ENCODE results near the gene LHPP. TPM values are rescaled to one million over a fixed set of nuclear protein-coding genes. Genes with fewer than 3 reads are reported as not detected.

LHPP gene
- total RNA-seq, 2 donors from 2014 or later, result 4.4 to 6.1 TPM

- Mint-ChIP-seq H3K9me3 (no peaks in the 10 kb centered on the region), H3K4me3 (no peak overlapping the region), H3K27me3 (no peaks in the 10 kb centered on the region), H3K27ac (no peak overlapping the region), H3K4me1 (ENCODE audit: low read depth in 2 of 2) (peaks cover 5 to 6% of the 10 kb centered on the region in 2 donors), H3K36me3 (no peaks in the 10 kb centered on the region)
- DNase-seq (ENCODE audit: low spot score), result peak; percentile 57
- no peak for ATAC-seq
Observed at GRCh38 chr10:124601431-124602120, 140.0 kb downstream of the LHPP start.

- Mint-ChIP-seq H3K36me3 (no peaks in the 10 kb centered on the region), H3K27me3 (no peaks in the 10 kb centered on the region), H3K27ac (no peak overlapping the region), H3K4me1 (ENCODE audit: low read depth in 2 of 2) (peaks cover 5 to 10% of the 10 kb centered on the region in 2 donors), H3K4me3 (no peak overlapping the region), H3K9me3 (no peaks in the 10 kb centered on the region)
- DNase-seq (ENCODE audit: low spot score) (peak; percentile 58), ATAC-seq (no peak)
Observed at GRCh38 chr10:124602121-124602561, 140.5 kb downstream of the LHPP start.

GRCh38 chr10:124602646-124603365 is 141.2 kb downstream of the LHPP start:
- ATAC-seq, result no peak
- DNase-seq (ENCODE audit: low spot score), result peak; percentile 31
- Mint-ChIP-seq H3K4me1 (ENCODE audit: low read depth in 2 of 2) (peaks cover 5 to 10% of the 10 kb centered on the region in 2 donors), H3K27ac (no peak overlapping the region), H3K4me3 (no peak overlapping the region), H3K36me3 (no peaks in the 10 kb centered on the region), H3K27me3 (no peaks in the 10 kb centered on the region), H3K9me3 (no peaks in the 10 kb centered on the region)

- H3K27ac Mint-ChIP-seq, result no peak overlapping the region
- no peaks in the 10 kb centered on the region for H3K36me3 Mint-ChIP-seq
- ATAC-seq, result no peak
- no peaks in the 10 kb centered on the region for H3K27me3 Mint-ChIP-seq
- no peak overlapping the region for H3K4me3 Mint-ChIP-seq
- peak; percentile 45 for DNase-seq (ENCODE audit: low spot score)
- peaks cover 3 to 7% of the 10 kb centered on the region in 2 donors for H3K4me1 Mint-ChIP-seq (ENCODE audit: low read depth in 2 of 2)
- H3K9me3 Mint-ChIP-seq, result no peaks in the 10 kb centered on the region
Observed at GRCh38 chr10:124603376-124604213, 142.0 kb downstream of the LHPP start.

GRCh38 chr10:124604214-124605000 is 142.8 kb downstream of the LHPP start:
- ATAC-seq, result peak in 1 of 2 donors; percentile 8
- Mint-ChIP-seq H3K4me3 (no peak overlapping the region), H3K9me3 (no peaks in the 10 kb centered on the region), H3K27me3 (no peaks in the 10 kb centered on the region), H3K36me3 (no peaks in the 10 kb centered on the region), H3K27ac (no peak overlapping the region), H3K4me1 (ENCODE audit: low read depth in 2 of 2) (peaks cover 0 to 4% of the 10 kb centered on the region in 2 donors)
- DNase-seq (ENCODE audit: low spot score), result peak; percentile 58

GRCh38 chr10:124605001-124605370 is 143.4 kb downstream of the LHPP start:
- peak; percentile 45 for DNase-seq (ENCODE audit: low spot score)
- no peak overlapping the region for H3K27ac Mint-ChIP-seq

GRCh38 chr10:124605481-124605855 is 143.8 kb downstream of the LHPP start:
- ATAC-seq (no peak), DNase-seq (ENCODE audit: low spot score) (no peak)
- Mint-ChIP-seq H3K9me3 (no peaks in the 10 kb centered on the region), H3K36me3 (no peaks in the 10 kb centered on the region), H3K27me3 (no peaks in the 10 kb centered on the region), H3K4me1 (ENCODE audit: low read depth in 2 of 2) (peaks cover 4 to 9% of the 10 kb centered on the region in 2 donors), H3K27ac (no peak overlapping the region), H3K4me3 (no peak overlapping the region)

More at GRCh38 chr10:124605001-124605370, 143.4 kb downstream of the LHPP start:
- no peak overlapping the region for H3K4me3 Mint-ChIP-seq
- H3K4me1 Mint-ChIP-seq (ENCODE audit: low read depth in 2 of 2), result peaks cover 3 to 9% of the 10 kb centered on the region in 2 donors
- H3K27me3 Mint-ChIP-seq, result no peaks in the 10 kb centered on the region
- H3K9me3 Mint-ChIP-seq, result no peaks in the 10 kb centered on the region
- H3K36me3 Mint-ChIP-seq, result no peaks in the 10 kb centered on the region
- no peak for ATAC-seq

GRCh38 chr10:124605856-124606812 is 144.5 kb downstream of the LHPP start:
- no peaks in the 10 kb centered on the region for H3K9me3 Mint-ChIP-seq
- H3K4me3 Mint-ChIP-seq, result no peak overlapping the region
- no peak overlapping the region for H3K27ac Mint-ChIP-seq
- DNase-seq (ENCODE audit: low spot score) (no peak), ATAC-seq (no peak)
- H3K27me3 Mint-ChIP-seq, result no peaks in the 10 kb centered on the region
- peaks cover 5 to 9% of the 10 kb centered on the region in 2 donors for H3K4me1 Mint-ChIP-seq (ENCODE audit: low read depth in 2 of 2)
- no peaks in the 10 kb centered on the region for H3K36me3 Mint-ChIP-seq

GRCh38 chr10:124606822-124607221 is 145.2 kb downstream of the LHPP start:
- H3K27me3 Mint-ChIP-seq, result no peaks in the 10 kb centered on the region
- H3K9me3 Mint-ChIP-seq, result no peaks in the 10 kb centered on the region
- DNase-seq (ENCODE audit: low spot score) (no peak), ATAC-seq (no peak)
- no peaks in the 10 kb centered on the region for H3K36me3 Mint-ChIP-seq
- no peak overlapping the region for H3K4me3 Mint-ChIP-seq
- no peak overlapping the region for H3K27ac Mint-ChIP-seq
- H3K4me1 Mint-ChIP-seq (ENCODE audit: low read depth in 2 of 2), result peaks cover 9 to 14% of the 10 kb centered on the region in 2 donors

GRCh38 chr10:124607693-124608092 is 146.1 kb downstream of the LHPP start:
- Mint-ChIP-seq H3K36me3 (no peaks in the 10 kb centered on the region), H3K27ac (no peak overlapping the region), H3K27me3 (no peaks in the 10 kb centered on the region), H3K4me1 (ENCODE audit: low read depth in 2 of 2) (peaks cover 18 to 22% of the 10 kb centered on the region in 2 donors), H3K9me3 (no peaks in the 10 kb centered on the region), H3K4me3 (no peak overlapping the region)
- ATAC-seq (no peak), DNase-seq (ENCODE audit: low spot score) (no peak)

GRCh38 chr10:124608093-124608721 is 146.6 kb downstream of the LHPP start:
- ATAC-seq (no peak), DNase-seq (ENCODE audit: low spot score) (no peak)
- H3K27me3 Mint-ChIP-seq, result no peaks in the 10 kb centered on the region
- peaks cover 18 to 22% of the 10 kb centered on the region in 2 donors for H3K4me1 Mint-ChIP-seq (ENCODE audit: low read depth in 2 of 2)
- no peaks in the 10 kb centered on the region for H3K36me3 Mint-ChIP-seq
- no peak overlapping the region for H3K4me3 Mint-ChIP-seq
- H3K9me3 Mint-ChIP-seq, result no peaks in the 10 kb centered on the region
- no peak overlapping the region for H3K27ac Mint-ChIP-seq

GRCh38 chr10:124609698-124610097 is 148.1 kb downstream of the LHPP start:
- H3K4me1 Mint-ChIP-seq (ENCODE audit: low read depth in 2 of 2), result peaks cover 25 to 32% of the 10 kb centered on the region in 2 donors
- no peak overlapping the region for H3K27ac Mint-ChIP-seq
- no peaks in the 10 kb centered on the region for H3K27me3 Mint-ChIP-seq
- H3K36me3 Mint-ChIP-seq, result no peaks in the 10 kb centered on the region
- H3K4me3 Mint-ChIP-seq, result no peak overlapping the region
- no peak for DNase-seq (ENCODE audit: low spot score)
- H3K9me3 Mint-ChIP-seq, result no peaks in the 10 kb centered on the region
- ATAC-seq, result no peak
